Panc1 (cell line): ENCODE data around the gene GTSF1L. TPM values are rescaled to one million over a fixed set of nuclear protein-coding genes. Genes with fewer than 3 reads are reported as not detected.

Experiments used
- ATAC-seq: fragments of 200-7000 bp; cut with Tn5 transposase; 2 replicates; pipeline ENCODE4 v1.9.1; 2020; ENCODE audit warnings: mild to moderate bottlenecking, moderate library complexity
- BruUV-seq: library from RNA; stranded (reverse); fragments of 400-500 nt; replicated peaks from 2 replicates; lab custom pipeline; 2021; lab: Mats Ljungman, UMichigan
- CTCF ChIA-PET: fragments of 300-600 bp; sonication (Branson Sonifier 250); formaldehyde crosslinking; loops from one replicate; lab custom pipeline; 2022; ENCODE audit warnings: antibody characterized with exemption; lab: Charles Lee
- POLR2A ChIA-PET: fragments of 300-600 bp; sonication (Branson Sonifier 250); formaldehyde crosslinking; loops from one replicate; lab custom pipeline; 2022; ENCODE audit warnings: antibody characterized with exemption; lab: Charles Lee
- DNase-seq: peaks from one replicate; pipeline ENCODE4 v3.0.0-alpha.2; 2010; ENCODE audit warnings: low read depth, low spot score
- H3K27ac ChIP-seq: 2 replicates; pipeline ENCODE4 v1.5.1; 2011; ENCODE audit warnings: mild to moderate bottlenecking, low read length, inconsistent platforms
- H3K27me3 ChIP-seq: fragments of 200-500 bp; sonication (Bioruptor generic); 2 replicates; pipeline ENCODE4 v1.6.0; 2014; ENCODE audit warnings: low read length, inconsistent platforms; ENCODE audit not compliant: control insufficient read depth, insufficient read depth
- H3K36me3 ChIP-seq: fragments of 200-500 bp; sonication (Bioruptor generic); 2 replicates; pipeline ENCODE4 v1.5.1; 2014; ENCODE audit warnings: inconsistent platforms, mild to moderate bottlenecking, low read length, moderate library complexity; ENCODE audit not compliant: control insufficient read depth, insufficient read depth
- H3K4me1 ChIP-seq: 2 replicates; pipeline ENCODE4 v1.5.1; 2011; ENCODE audit warnings: inconsistent platforms, mild to moderate bottlenecking, low read length, moderate library complexity; ENCODE audit not compliant: control insufficient read depth, insufficient read depth
- H3K4me3 ChIP-seq, 2 experiments: 2 replicates each; pipeline ENCODE4 v1.5.1; 2011 to 2012; ENCODE audit warnings: low read depth in 2 of 2, low read length in 2 of 2, mild to moderate bottlenecking in 2 of 2, inconsistent platforms in 1 of 2, moderate library complexity in 1 of 2
- H3K9me3 ChIP-seq: fragments of 200-500 bp; sonication (Bioruptor generic); 2 replicates; pipeline ENCODE4 v1.5.1; 2014; ENCODE audit warnings: low read depth, mild to moderate bottlenecking, inconsistent platforms, low read length, moderate library complexity; ENCODE audit not compliant: control insufficient read depth, insufficient read depth
- CTCF ChIP-seq: fragments of 450-650 bp; IDR thresholded peaks from 2 replicates; pipeline ENCODE4 v1.5.1; 2017; ENCODE audit warnings: mild to moderate bottlenecking
- POLR2AphosphoS5 ChIP-seq: IDR thresholded peaks from 2 replicates; pipeline ENCODE4 v1.6.1; 2012; ENCODE audit warnings: mild to moderate bottlenecking, low read depth, low read length, moderate library complexity
- REST ChIP-seq, 2 experiments: IDR thresholded peaks; 2 replicates each; pipeline ENCODE4 v1.6.1; 2011 to 2012; ENCODE audit warnings: low read depth in 2 of 2, control low read depth in 1 of 2, low read length in 1 of 2, mild to moderate bottlenecking in 1 of 2, moderate library complexity in 1 of 2; ENCODE audit not compliant: insufficient read depth in 1 of 2
- SIN3A ChIP-seq: IDR thresholded peaks from 2 replicates; pipeline ENCODE4 v1.6.1; 2012; ENCODE audit warnings: low read depth, mild to moderate bottlenecking, low read length, moderate library complexity, borderline replicate concordance; ENCODE audit not compliant: insufficient read depth
- TCF7L2 ChIP-seq: IDR thresholded peaks from 2 replicates; pipeline ENCODE4 v1.6.1; 2011; ENCODE audit warnings: mild to moderate bottlenecking, low read depth, low read length, inconsistent platforms
- in situ Hi-C: cut with HindIII; loops from 2 replicates; pipeline ENCODE4 v1.10.0; 2016; ENCODE audit warnings: low sequenced_read_pairs, low pct_unique_long_range_greater_than_20kb
- intact Hi-C: fragments of 100-400 bp; cut with micrococcal nuclease; formaldehyde crosslinking; loops from one replicate; pipeline ENCODE4 v1.10.0; 2022; ENCODE audit not compliant: unreplicated experiment
- total RNA-seq: library from RNA; stranded (reverse); gene quantifications from one replicate; pipeline ENCODE4 v1.2.1, GENCODE V29; 2021; ENCODE audit not compliant: unreplicated experiment

GTSF1L gene
- total RNA-seq, 1 experiment from 2014 or later: not detected

- no peaks in the 10 kb centered on the region for H3K36me3 ChIP-seq
- ChIA-PET POLR2A (no interaction called here), CTCF (interaction anchor here (0.6 kb wide), 1 partner anchor 186 kb away, joined by 3 read pairs; no protein-coding TSS in a partner anchor)
- BruUV-seq: no TSS peak
- H3K4me3 ChIP-seq: no peak overlapping the region
- no peaks in the 10 kb centered on the region for H3K4me1 ChIP-seq
- H3K27me3 ChIP-seq: no peaks in the 10 kb centered on the region
- no peaks in the 10 kb centered on the region for H3K9me3 ChIP-seq
- H3K27ac ChIP-seq: no peak overlapping the region
- in situ Hi-C loops: no loop called here
- no peak for ATAC-seq
- no peak for DNase-seq
- intact Hi-C loops: no loop called here
- TF ChIP-seq TCF7L2: no peak
- no peak for TF ChIP-seq POLR2AphosphoS5
- TF ChIP-seq SIN3A: no peak
- no peak for TF ChIP-seq REST (IDR thresholded peaks at IDR 0.05; ENCODE audit: insufficient read depth in 1 of 2, low read depth in 2 of 2, low read length in 1 of 2)
- TF ChIP-seq CTCF: no peak
These were observed 12.4 kb upstream of the GTSF1L start for GRCh38 chr20:43739148-43739749.

GRCh38 chr20:43737925-43738324, 11.1 kb upstream of the GTSF1L start:
- no TSS peak for BruUV-seq
- ChIA-PET CTCF (interaction anchor here (0.5 to 0.7 kb wide), 2 partner anchors 203 to 210 kb away, joined by 3 to 10 read pairs; no protein-coding TSS in a partner anchor), POLR2A (no interaction called here)
- DNase-seq (no peak), ATAC-seq (no peak)
- H3K4me3 ChIP-seq: no peak overlapping the region
- H3K27ac ChIP-seq: no peak overlapping the region
- TF ChIP-seq REST (IDR thresholded peaks at IDR 0.05; ENCODE audit: insufficient read depth in 1 of 2, low read depth in 2 of 2, low read length in 1 of 2): no peak
- TF ChIP-seq POLR2AphosphoS5: no peak
- no peak for TF ChIP-seq TCF7L2
- TF ChIP-seq SIN3A: no peak
- intact Hi-C loops: no loop called here
- no peaks in the 10 kb centered on the region for H3K9me3 ChIP-seq
- no peaks in the 10 kb centered on the region for H3K4me1 ChIP-seq
- H3K36me3 ChIP-seq: no peaks in the 10 kb centered on the region
- in situ Hi-C loops: no loop called here
- no peaks in the 10 kb centered on the region for H3K27me3 ChIP-seq
